Thyroid gland (tissue), 4 donors: ENCODE measurements around the gene PPIP5K1.
"Not testable (repeated sequence)": the region's sequence is repeated elsewhere in the genome, so short reads cannot be mapped to it uniquely, and the experiment has no call there.

Source experiments
- POLR2A ChIP-seq, 2 donors: fragments of 450-650 bp; IDR thresholded peaks; one replicate each; pipeline ENCODE4 v1.6.1; 2017; ENCODE audit warnings: antibody characterized with exemption in 2 of 2, mild to moderate bottlenecking in 2 of 2, moderate library complexity in 1 of 2
- TF ChIP-seq, protein P1 (sequence below), 6 experiments: fragments of 200-600 bp in 3 of 6; fragments of 450-650 bp in 3 of 6; sonication (generic) in 3 of 6; IDR thresholded peaks; one replicate each; pipeline ENCODE4 v1.5.1; 2016 to 2019; ENCODE audit warnings: antibody characterized with exemption in 6 of 6, mild to moderate bottlenecking in 2 of 6, inconsistent platforms in 1 of 6, moderate library complexity in 1 of 6

GRCh38 chr15:43638464-43639204, 48.6 kb upstream of the PPIP5K1 start:
- TF ChIP-seq, protein P1, sequence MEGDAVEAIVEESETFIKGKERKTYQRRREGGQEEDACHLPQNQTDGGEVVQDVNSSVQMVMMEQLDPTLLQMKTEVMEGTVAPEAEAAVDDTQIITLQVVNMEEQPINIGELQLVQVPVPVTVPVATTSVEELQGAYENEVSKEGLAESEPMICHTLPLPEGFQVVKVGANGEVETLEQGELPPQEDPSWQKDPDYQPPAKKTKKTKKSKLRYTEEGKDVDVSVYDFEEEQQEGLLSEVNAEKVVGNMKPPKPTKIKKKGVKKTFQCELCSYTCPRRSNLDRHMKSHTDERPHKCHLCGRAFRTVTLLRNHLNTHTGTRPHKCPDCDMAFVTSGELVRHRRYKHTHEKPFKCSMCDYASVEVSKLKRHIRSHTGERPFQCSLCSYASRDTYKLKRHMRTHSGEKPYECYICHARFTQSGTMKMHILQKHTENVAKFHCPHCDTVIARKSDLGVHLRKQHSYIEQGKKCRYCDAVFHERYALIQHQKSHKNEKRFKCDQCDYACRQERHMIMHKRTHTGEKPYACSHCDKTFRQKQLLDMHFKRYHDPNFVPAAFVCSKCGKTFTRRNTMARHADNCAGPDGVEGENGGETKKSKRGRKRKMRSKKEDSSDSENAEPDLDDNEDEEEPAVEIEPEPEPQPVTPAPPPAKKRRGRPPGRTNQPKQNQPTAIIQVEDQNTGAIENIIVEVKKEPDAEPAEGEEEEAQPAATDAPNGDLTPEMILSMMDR (IDR thresholded peaks at IDR 0.05): not testable (repeated sequence)
- not testable (repeated sequence) for TF ChIP-seq POLR2A (IDR thresholded peaks at IDR 0.05)
